HepG2 (cell line): ENCODE data around the gene BOD1L1. TPM values are rescaled to one million over a fixed set of nuclear protein-coding genes. Genes with fewer than 3 reads are reported as not detected.

Experiments used
- ATF3 ChIP-seq: sonication (generic); formaldehyde crosslinking; IDR thresholded peaks from 2 replicates; pipeline ENCODE4 v1.4.0; 2020; ENCODE audit warnings: missing genetic modification reagents
- CHCHD3 ChIP-seq: sonication (generic); formaldehyde crosslinking; IDR thresholded peaks from 2 replicates; pipeline ENCODE4 v1.8.0; 2022; ENCODE audit warnings: mild to moderate bottlenecking, missing genetic modification reagents, moderate library complexity
- ETV6 ChIP-seq: sonication (generic); formaldehyde crosslinking; conservative IDR thresholded peaks from 2 replicates; pipeline ENCODE4 v1.4.0; 2020; ENCODE audit warnings: missing genetic modification reagents
- HHEX ChIP-seq: IDR thresholded peaks from 2 replicates; pipeline ENCODE4 v1.6.1; 2016; ENCODE audit warnings: control low read depth
- HOXA3 ChIP-seq: sonication (generic); formaldehyde crosslinking; IDR thresholded peaks from 2 replicates; pipeline ENCODE4 v1.5.0; 2020; ENCODE audit warnings: missing genetic modification reagents
- KAT7 ChIP-seq: IDR thresholded peaks from 2 replicates; pipeline ENCODE4 v1.6.1; 2018; ENCODE audit warnings: borderline replicate concordance, missing compliant biosample characterization
- LCORL ChIP-seq, 2 experiments: fragments of 450-650 bp in 1 of 2; sonication (generic) in 1 of 2; formaldehyde crosslinking in 1 of 2; IDR thresholded peaks; 2 replicates each; pipeline versions ENCODE4 v1.5.0 to v1.6.1; 2017 to 2020; ENCODE audit warnings: antibody characterized with exemption in 1 of 2, missing genetic modification reagents in 1 of 2
- MAFF ChIP-seq: IDR thresholded peaks from 2 replicates; pipeline ENCODE4 v1.6.1; 2011; ENCODE audit warnings: low read depth, low read length, improper control_type of control experiment
- NFIC ChIP-seq: IDR thresholded peaks from 2 replicates; pipeline ENCODE4 v1.6.1; 2012; ENCODE audit warnings: mild to moderate bottlenecking, low read length, inconsistent platforms
- SOX13 ChIP-seq, 3 experiments: fragments of 450-650 bp in 1 of 3; sonication (generic) in 1 of 3; formaldehyde crosslinking in 1 of 3; IDR thresholded peaks in 2 of 3; conservative IDR thresholded peaks in 1 of 3; 2 replicates each; pipeline versions ENCODE4 v1.5.0 to v1.6.1; 2016 to 2020; ENCODE audit warnings: antibody characterized with exemption in 1 of 3, mild to moderate bottlenecking in 1 of 3, missing compliant biosample characterization in 1 of 3, missing genetic modification reagents in 1 of 3, moderate library complexity in 1 of 3
- TAF1 ChIP-seq: sonication (generic); formaldehyde crosslinking; IDR thresholded peaks from 2 replicates; pipeline ENCODE4 v1.4.0; 2020; ENCODE audit warnings: missing genetic modification reagents
- ZBTB20 ChIP-seq: sonication (generic); formaldehyde crosslinking; IDR thresholded peaks from 2 replicates; pipeline ENCODE4 v1.8.1; 2023; ENCODE audit warnings: missing genetic modification reagents, low read depth, mild to moderate bottlenecking, borderline replicate concordance
- ZHX2 ChIP-seq, 2 experiments: sonication (generic) in 1 of 2; formaldehyde crosslinking in 1 of 2; IDR thresholded peaks; 2 replicates each; pipeline versions ENCODE4 v1.6.1 to v1.9.0; 2014 to 2022; ENCODE audit warnings: antibody characterized with exemption in 1 of 2, borderline replicate concordance in 1 of 2, inconsistent platforms in 1 of 2, low read depth in 1 of 2, missing genetic modification reagents in 1 of 2
- ZMYM4 ChIP-seq: sonication (generic); formaldehyde crosslinking; IDR thresholded peaks from 2 replicates; pipeline ENCODE4 v1.8.1; 2023; ENCODE audit warnings: mild to moderate bottlenecking, missing genetic modification reagents
- ZNF256 ChIP-seq: sonication (generic); formaldehyde crosslinking; conservative IDR thresholded peaks from 2 replicates; pipeline ENCODE4 v1.4.0; 2020; ENCODE audit warnings: missing genetic modification reagents
- ZNF770 ChIP-seq: sonication (generic); formaldehyde crosslinking; IDR thresholded peaks from 2 replicates; pipeline ENCODE4 v1.5.0; 2020; ENCODE audit warnings: mild to moderate bottlenecking, missing genetic modification reagents
- ZNF775 ChIP-seq: sonication (generic); formaldehyde crosslinking; IDR thresholded peaks from 2 replicates; pipeline ENCODE4 v1.4.0; 2020; ENCODE audit warnings: missing genetic modification reagents, mild to moderate bottlenecking, moderate library complexity, borderline replicate concordance
- ZNF782 ChIP-seq: sonication (generic); formaldehyde crosslinking; IDR thresholded peaks from 2 replicates; pipeline ENCODE4 v1.4.0; 2020; ENCODE audit warnings: missing genetic modification reagents, mild to moderate bottlenecking, borderline replicate concordance
- ZNF878 ChIP-seq: sonication (generic); formaldehyde crosslinking; IDR thresholded peaks from 2 replicates; pipeline ENCODE4 v1.8.1; 2023; ENCODE audit warnings: mild to moderate bottlenecking, missing genetic modification reagents, moderate library complexity
- ZNF883 ChIP-seq: sonication (generic); formaldehyde crosslinking; IDR thresholded peaks from 2 replicates; pipeline ENCODE4 v1.5.1; 2020; ENCODE audit warnings: mild to moderate bottlenecking, missing genetic modification reagents; ENCODE audit errors: not compliant biosample characterization
- polyA plus RNA-seq, 8 experiments: library from polyadenylated mRNA; depleted of rRNA in 3 of 8; stranded (reverse) in 7 of 8; unstranded in 1 of 8; fragments of >200 nt; fragmentation: Illumina TruSeq in 4 of 8; extraction: Trizol in 4 of 8; gene quantifications; 2 replicates each; pipeline versions ENCODE4 v1.2.1 to v1.2.3, GENCODE V29; 2011 to 2016; ENCODE audit warnings: low read depth in 4 of 8, missing spikeins in 1 of 8, mixed read lengths in 1 of 8; ENCODE audit not compliant: insufficient read depth in 1 of 8
- total RNA-seq, 5 experiments: library from RNA; depleted of rRNA; stranded (reverse); fragments of >200 nt; fragmentation: Illumina TruSeq; extraction: Trizol; gene quantifications; 2 replicates each; pipeline ENCODE4 v1.2.3, GENCODE V29; 2016; ENCODE audit warnings: low read depth in 1 of 5

Gene BOD1L1
- total and polyA plus RNA-seq, 2 of the 13 experiments (the other 11 are each of a cell fraction or from before 2014, with no cell fraction given) = 11.7 to 17.9 TPM

DNA sequence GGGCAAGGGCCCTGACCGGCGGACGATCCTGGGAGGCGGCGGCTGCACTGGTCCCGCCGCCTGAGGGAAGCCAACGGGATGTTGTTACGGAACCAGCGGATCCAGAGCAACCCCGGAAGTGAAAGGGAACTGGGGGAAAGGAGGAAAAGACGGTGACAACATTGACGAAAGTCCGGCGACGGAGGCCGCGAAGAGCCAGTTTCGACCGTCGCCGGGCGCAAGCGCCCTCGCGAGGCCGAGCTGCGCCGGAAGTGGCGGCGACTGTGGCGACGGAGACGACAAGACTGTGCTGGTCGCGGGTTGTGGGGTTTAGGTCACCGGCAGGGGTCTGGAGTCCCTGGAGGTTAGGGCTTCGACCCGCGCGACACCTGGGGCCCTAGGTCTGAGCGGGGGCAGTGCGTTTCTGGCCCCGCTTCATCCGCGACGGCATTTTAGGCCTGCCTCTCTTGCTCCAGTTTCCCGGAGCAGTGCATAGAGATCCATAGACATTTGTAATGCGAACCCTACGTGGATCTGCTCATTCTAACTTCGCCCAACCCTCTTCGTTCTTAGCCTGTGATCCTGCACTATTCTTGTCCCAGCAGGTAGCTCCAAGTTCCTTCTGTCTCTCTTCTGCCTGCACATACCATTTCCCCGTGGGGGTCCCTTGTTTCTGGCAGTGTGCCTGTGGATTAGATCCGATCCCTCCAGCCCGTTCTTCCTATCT, at the start of gene BOD1L1 (continued):
- TF ChIP-seq ZHX2 (IDR thresholded peaks at IDR 0.05; ENCODE audit: low read depth) = peak; percentile 83; the same call in 1 of the 2 replicates
- no peak; the same call in 1 of the 2 replicates for TF ChIP-seq ZHX2 (CRISPR knock-in tag; IDR thresholded peaks at IDR 0.05; ENCODE audit: borderline replicate concordance)
- TF ChIP-seq ZBTB20 (CRISPR knock-in tag) = peak; percentile 69
- TF ChIP-seq CHCHD3 = no peak
- peak; percentile 59; the same call in 1 of the 2 replicates for TF ChIP-seq ETV6 (CRISPR knock-in tag)
- peak; percentile 56; the same call in 1 of the 2 replicates for TF ChIP-seq ZNF878
- peak; percentile 35 for TF ChIP-seq ZNF883 (CRISPR knock-in tag)
- peak; percentile 75 for TF ChIP-seq ZNF256 (CRISPR knock-in tag)
- no peak; the same call in 1 of the 2 replicates for TF ChIP-seq SOX13 (IDR thresholded peaks at IDR 0.05)
- peak in 1 of 2 experiments; percentile 62; a peak in 2 of 4 replicates for TF ChIP-seq SOX13 (CRISPR knock-in tag; conservative IDR thresholded peaks at IDR 0.05 in 1 of 2, IDR thresholded peaks at IDR 0.05 in 1 of 2)
- TF ChIP-seq LCORL (IDR thresholded peaks at IDR 0.05) = no peak
- TF ChIP-seq LCORL (CRISPR knock-in tag; IDR thresholded peaks at IDR 0.05) = peak; percentile 69
- TF ChIP-seq ZNF770 (CRISPR knock-in tag) = peak; percentile 52; the same call in 1 of the 2 replicates
- TF ChIP-seq TAF1 (CRISPR knock-in tag) = peak; percentile 87
- TF ChIP-seq ZNF775 (CRISPR knock-in tag) = no peak
- peak; percentile 39; the same call in 1 of the 2 replicates for TF ChIP-seq NFIC
- TF ChIP-seq ATF3 (CRISPR knock-in tag) = peak; percentile 61
- TF ChIP-seq HHEX (CRISPR knock-in tag) = 0 out of 2 replicates have a peak, but pooled peaks have one; percentile 6
- TF ChIP-seq MAFF = no peak
- TF ChIP-seq KAT7 = peak; percentile 78; the same call in 1 of the 2 replicates
- peak; percentile 97 for TF ChIP-seq HOXA3 (CRISPR knock-in tag)
- TF ChIP-seq ZNF782 (CRISPR knock-in tag) = no peak; the same call in 1 of the 2 replicates
- peak; percentile 98 for TF ChIP-seq ZMYM4 (CRISPR knock-in tag)
